ENCODE results near the gene TRPC4.
A peak's percentile ranks its signal among the peaks of the same experiment; 100 is the strongest.

The TRPC4 gene

DNA sequence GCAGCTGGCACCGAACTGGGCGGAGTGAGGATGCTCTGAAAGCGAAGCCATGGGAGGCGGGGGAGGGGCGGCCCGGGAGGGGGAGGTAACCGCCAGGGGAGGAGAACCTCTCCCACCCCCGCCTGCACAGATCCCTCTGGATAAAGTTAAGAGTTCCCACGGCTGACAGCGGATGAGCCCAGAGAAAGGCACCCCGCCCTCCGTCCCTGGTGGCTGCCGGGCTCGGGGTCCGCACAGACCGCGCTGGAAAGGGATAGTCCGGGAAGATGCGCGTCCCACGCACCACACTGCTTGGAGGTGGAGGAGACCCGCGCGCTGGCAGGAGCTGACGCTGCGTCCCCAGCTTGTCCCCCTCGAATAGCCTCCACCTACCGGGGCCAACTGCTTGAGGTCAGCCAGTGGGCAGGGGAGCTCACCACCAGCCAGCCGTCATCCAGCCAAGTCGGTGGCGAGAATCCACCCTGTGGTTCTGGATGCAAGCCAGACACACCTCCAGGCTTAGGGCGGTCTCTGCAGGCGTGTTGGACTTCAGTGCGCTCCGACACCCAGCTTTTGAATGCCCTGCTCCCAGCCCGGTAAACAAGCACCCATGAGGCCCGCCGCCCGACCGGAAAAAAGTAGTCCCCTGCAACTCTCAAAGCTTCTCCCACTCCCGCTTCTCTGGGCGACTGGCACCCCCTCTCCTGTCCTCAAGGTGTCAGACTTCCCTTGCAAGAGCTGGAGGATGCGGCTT lies at the start of gene TRPC4:
TRPC4 (minus strand) TSS at position 17 of the 733 bp plus-strand sequence. CDS start 86,439 bp downstream, outside the sequence.
- peak within 1 kb of the TSS; percentile 77 for H3K4me3 ChIP-seq (replicated peaks; ENCODE audit: low read depth, low read length)
- peak; percentile 49 for TF ChIP-seq CTCF (IDR thresholded peaks at IDR 0.05; ENCODE audit: low read length, missing control alignments)
- peak; percentile 73 for DNase-seq (ENCODE audit: low read depth)

GRCh38 chr13:37918751-37919150 lies 49.2 kb upstream of the TRPC4 start:
- no peak for DNase-seq (ENCODE audit: low read depth)
- peak; percentile 4 for TF ChIP-seq CTCF (IDR thresholded peaks at IDR 0.05; ENCODE audit: low read length, missing control alignments)
- H3K4me3 ChIP-seq (replicated peaks; ENCODE audit: low read depth, low read length), result peak overlapping the region; percentile 25

GRCh38 chr13:37918116-37918714 lies 48.6 kb upstream of the TRPC4 start:
- TF ChIP-seq CTCF (IDR thresholded peaks at IDR 0.05; ENCODE audit: low read length, missing control alignments), result no peak
- DNase-seq (ENCODE audit: low read depth), result no peak
- no peak overlapping the region for H3K4me3 ChIP-seq (replicated peaks; ENCODE audit: low read depth, low read length)

- DNase-seq (ENCODE audit: low read depth), result peak; percentile 39
- TF ChIP-seq CTCF (IDR thresholded peaks at IDR 0.05; ENCODE audit: low read length, missing control alignments), result no peak
- no peak overlapping the region for H3K4me3 ChIP-seq (replicated peaks; ENCODE audit: low read depth, low read length)
Measured at GRCh38 chr13:37914781-37915391, 45.3 kb upstream of the TRPC4 start.

DNA sequence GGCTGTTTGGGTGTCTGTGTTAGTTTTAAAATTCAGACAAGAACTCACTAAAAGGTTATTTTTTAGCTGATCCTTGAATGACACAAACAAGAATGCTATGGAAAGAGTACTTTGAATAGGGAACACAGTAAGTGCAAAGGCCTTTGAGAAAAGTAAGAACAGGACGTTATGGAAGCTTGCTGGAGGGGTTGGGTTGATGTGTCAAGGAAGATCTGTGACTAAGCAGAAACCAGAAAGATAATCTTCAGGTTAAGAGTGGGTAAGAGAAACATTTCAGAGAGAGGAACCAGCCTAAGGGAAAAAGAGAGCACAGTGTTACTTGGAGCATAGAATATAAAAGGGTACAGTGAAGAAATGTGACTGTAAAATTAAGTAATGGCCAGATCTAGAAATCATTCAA lies 41.2 kb upstream of the TRPC4 start:
- H3K4me3 ChIP-seq (replicated peaks; ENCODE audit: low read depth, low read length), result no peak overlapping the region
- no peak for TF ChIP-seq CTCF (IDR thresholded peaks at IDR 0.05; ENCODE audit: low read length, missing control alignments)
- DNase-seq (ENCODE audit: low read depth), result no peak

DNA sequence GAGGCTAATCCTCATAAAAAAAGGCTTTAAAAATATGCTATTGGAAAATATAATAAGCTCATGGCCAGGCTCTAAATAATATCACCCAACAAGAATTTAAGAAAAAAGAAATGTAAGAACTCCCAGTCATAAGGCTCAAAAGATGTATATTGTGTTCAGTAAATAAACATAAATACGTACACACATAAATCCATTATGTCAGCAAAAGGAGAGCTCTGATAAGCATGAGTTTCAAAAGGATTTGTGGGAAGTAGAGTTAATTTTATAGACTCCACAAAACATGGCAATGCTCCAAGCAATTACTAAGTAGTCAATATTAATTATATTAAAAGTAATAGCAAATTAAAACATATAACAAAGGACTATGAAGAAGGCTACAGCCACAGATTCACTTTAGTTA lies 37.3 kb upstream of the TRPC4 start:
- no peak for TF ChIP-seq CTCF (IDR thresholded peaks at IDR 0.05; ENCODE audit: low read length, missing control alignments)
- no peak overlapping the region for H3K4me3 ChIP-seq (replicated peaks; ENCODE audit: low read depth, low read length)
- DNase-seq (ENCODE audit: low read depth), result no peak

All from fibroblast of pulmonary artery (primary cell).